ENCODE data around the gene IRS2. TPM values are rescaled to one million over a fixed set of nuclear protein-coding genes. Genes with fewer than 3 reads are reported as not detected.

Gene IRS2
- polyA plus RNA-seq, 1 donor (not counting 4 experiments of a cell fraction or from before 2014, with no cell fraction given): 2.3 TPM

GRCh38 chr13:109755551-109755950 lies 30.8 kb downstream of the IRS2 start:
- H4K20me1 ChIP-seq (ENCODE audit: control insufficient read depth, extremely low read depth, insufficient read depth, low read length): no peaks in the 10 kb centered on the region
- H3K36me3 ChIP-seq (ENCODE audit: control insufficient read depth in 2 of 2, extremely low read depth in 1 of 2, insufficient read depth in 2 of 2, low read length in 2 of 2): peaks cover 0 to 7% of the 10 kb centered on the region in 2 experiments
- no peaks in the 10 kb centered on the region for H3K27me3 ChIP-seq (ENCODE audit: control insufficient read depth, extremely low read depth, insufficient read depth, low read length)
- no peak overlapping the region for H3K4me2 ChIP-seq (ENCODE audit: control insufficient read depth, extremely low read depth, insufficient read depth, low read depth, low read length)
- H3K9ac ChIP-seq (ENCODE audit: control insufficient read depth, extremely low read depth, insufficient read depth, low read length): no peak overlapping the region
- TF ChIP-seq EZH2 (IDR thresholded peaks at IDR 0.05; ENCODE audit: low read length) (no peak), CTCF (optimal IDR thresholded peaks at IDR 0.05 in 1 of 3, IDR thresholded peaks at IDR 0.05 in 1 of 3, conservative IDR thresholded peaks at IDR 0.05 in 1 of 3; ENCODE audit: extremely low read depth in 1 of 3, insufficient read depth in 2 of 3, low read length in 3 of 3) (no peak)
- dilution Hi-C loops (cut with MboI; ENCODE audit: extremely low pct_ligation_motif_present, low sequenced_read_pairs): no loop called here
- no peak for DNase-seq (ENCODE audit: low read depth, low spot score)
- H3K4me3 ChIP-seq (ENCODE audit: control insufficient read depth in 2 of 3, extremely low read depth in 1 of 3, insufficient read depth in 2 of 3, low read depth in 1 of 3, low read length in 3 of 3): no peak overlapping the region
- no peak overlapping the region for H2AFZ ChIP-seq (ENCODE audit: control insufficient read depth, low read length)
- no peak overlapping the region for H3K27ac ChIP-seq (ENCODE audit: control insufficient read depth, insufficient read depth, low read length)
- no peaks in the 10 kb centered on the region for H3K9me3 ChIP-seq (ENCODE audit: control insufficient read depth, low read depth, low read length)
- H3K9me1 ChIP-seq (ENCODE audit: control insufficient read depth, extremely low read depth, insufficient read depth, low read length): no peaks in the 10 kb centered on the region
- no peak for FAIRE-seq
- H3K4me1 ChIP-seq (ENCODE audit: control insufficient read depth, extremely low read depth, insufficient read depth, low read length): no peaks in the 10 kb centered on the region
- H3K79me2 ChIP-seq (ENCODE audit: control insufficient read depth, insufficient read depth, low read length): peaks cover 15% of the 10 kb centered on the region

- no peak overlapping the region for H3K9ac ChIP-seq (ENCODE audit: control insufficient read depth, extremely low read depth, insufficient read depth, low read length)
- dilution Hi-C loops (cut with MboI; ENCODE audit: extremely low pct_ligation_motif_present, low sequenced_read_pairs): no loop called here
- H3K4me1 ChIP-seq (ENCODE audit: control insufficient read depth, extremely low read depth, insufficient read depth, low read length): no peaks in the 10 kb centered on the region
- H3K4me3 ChIP-seq (ENCODE audit: control insufficient read depth in 2 of 3, extremely low read depth in 1 of 3, insufficient read depth in 2 of 3, low read depth in 1 of 3, low read length in 3 of 3): no peak overlapping the region
- H3K9me1 ChIP-seq (ENCODE audit: control insufficient read depth, extremely low read depth, insufficient read depth, low read length): no peaks in the 10 kb centered on the region
- H3K36me3 ChIP-seq (ENCODE audit: control insufficient read depth in 2 of 2, extremely low read depth in 1 of 2, insufficient read depth in 2 of 2, low read length in 2 of 2): peaks cover 0 to 7% of the 10 kb centered on the region in 2 experiments
- no peaks in the 10 kb centered on the region for H3K27me3 ChIP-seq (ENCODE audit: control insufficient read depth, extremely low read depth, insufficient read depth, low read length)
- no peak overlapping the region for H3K4me2 ChIP-seq (ENCODE audit: control insufficient read depth, extremely low read depth, insufficient read depth, low read depth, low read length)
- H3K9me3 ChIP-seq (ENCODE audit: control insufficient read depth, low read depth, low read length): no peaks in the 10 kb centered on the region
- no peaks in the 10 kb centered on the region for H4K20me1 ChIP-seq (ENCODE audit: control insufficient read depth, extremely low read depth, insufficient read depth, low read length)
- no peak overlapping the region for H2AFZ ChIP-seq (ENCODE audit: control insufficient read depth, low read length)
- no peaks in the 10 kb centered on the region for H3K79me2 ChIP-seq (ENCODE audit: control insufficient read depth, insufficient read depth, low read length)
- DNase-seq (ENCODE audit: low read depth, low spot score) (no peak), FAIRE-seq (no peak)
- TF ChIP-seq CTCF (optimal IDR thresholded peaks at IDR 0.05 in 1 of 3, IDR thresholded peaks at IDR 0.05 in 1 of 3, conservative IDR thresholded peaks at IDR 0.05 in 1 of 3; ENCODE audit: extremely low read depth in 1 of 3, insufficient read depth in 2 of 3, low read length in 3 of 3) (no peak), EZH2 (IDR thresholded peaks at IDR 0.05; ENCODE audit: low read length) (no peak)
- no peak overlapping the region for H3K27ac ChIP-seq (ENCODE audit: control insufficient read depth, insufficient read depth, low read length)
Measured at GRCh38 chr13:109751477-109751876, 34.9 kb downstream of the IRS2 start.
